OCI-LY3 (cell line): ENCODE data around the gene ABHD15.

ENCODE experiments used
- H2AFZ ChIP-seq: fragments of 200-600, 300-600 bp; shearing (Covaris generic); 2 replicates; pipeline ENCODE4 v1.6.0; 2014; ENCODE audit warnings: antibody characterized with exemption, low read depth, low read length
- H3K27ac ChIP-seq: fragments of 200-600, 300-600 bp; sonication (generic); 2 replicates; pipeline ENCODE4 v1.5.1; 2014; ENCODE audit warnings: mild to moderate bottlenecking, low read length, moderate library complexity, mixed read lengths
- H3K27me3 ChIP-seq: fragments of 200-600, 300-600 bp; sonication (generic); 2 replicates; pipeline ENCODE4 v1.6.1; 2014; ENCODE audit warnings: low read depth, low read length, mixed read lengths
- H3K36me3 ChIP-seq: fragments of 200-600, 300-600 bp; sonication (generic); replicated peaks from 2 replicates; pipeline ENCODE3; 2014; ENCODE audit warnings: low read depth, low read length, mixed read lengths
- H3K4me1 ChIP-seq: fragments of 300-600, 200-600 bp; sonication (generic); 2 replicates; pipeline ENCODE4 v1.6.1; 2014; ENCODE audit warnings: low read length, mixed read lengths
- H3K4me2 ChIP-seq: fragments of 200-600, 300-600 bp; sonication (generic); 2 replicates; pipeline ENCODE4 v1.6.1; 2014; ENCODE audit warnings: low read length, mixed read lengths
- H3K4me3 ChIP-seq: fragments of 300-600, 200-600 bp; sonication (generic); 2 replicates; pipeline ENCODE4 v1.5.1; 2014; ENCODE audit warnings: antibody characterized with exemption, mild to moderate bottlenecking, low read length, moderate library complexity
- H3K79me2 ChIP-seq: fragments of 300-600, 200-600 bp; shearing (Covaris generic); 2 replicates; pipeline ENCODE4 v1.6.1; 2014; ENCODE audit warnings: mild to moderate bottlenecking, low read length, mixed read lengths
- H3K9ac ChIP-seq: fragments of 300-600, 200-600 bp; shearing (Covaris generic); 2 replicates; pipeline ENCODE4 v1.6.0; 2014; ENCODE audit warnings: mild to moderate bottlenecking, low read length, moderate library complexity
- H3K9me3 ChIP-seq: fragments of 200-600, 300-600 bp; shearing (Covaris generic); 2 replicates; pipeline ENCODE4 v1.6.1; 2014; ENCODE audit warnings: low read length, mixed read lengths; ENCODE audit not compliant: insufficient read depth
- H4K20me1 ChIP-seq: fragments of 200-600, 300-600 bp; sonication (generic); 2 replicates; pipeline ENCODE4 v1.6.1; 2016; ENCODE audit warnings: low read length, mixed read lengths; ENCODE audit not compliant: insufficient read depth
- EZH2phosphoT487 ChIP-seq: fragments of 200-600 bp; shearing (Covaris generic); IDR thresholded peaks from 2 replicates; pipeline ENCODE4 v1.6.1; 2018; ENCODE audit warnings: antibody characterized with exemption, mixed run types, low read depth
- TF ChIP-seq, protein P1 (sequence below): fragments of 200-600, 300-600 bp; sonication (generic); IDR thresholded peaks from 2 replicates; pipeline ENCODE4 v1.5.1; 2014; ENCODE audit warnings: antibody characterized with exemption, low read length, low read depth

ABHD15 gene

DNA sequence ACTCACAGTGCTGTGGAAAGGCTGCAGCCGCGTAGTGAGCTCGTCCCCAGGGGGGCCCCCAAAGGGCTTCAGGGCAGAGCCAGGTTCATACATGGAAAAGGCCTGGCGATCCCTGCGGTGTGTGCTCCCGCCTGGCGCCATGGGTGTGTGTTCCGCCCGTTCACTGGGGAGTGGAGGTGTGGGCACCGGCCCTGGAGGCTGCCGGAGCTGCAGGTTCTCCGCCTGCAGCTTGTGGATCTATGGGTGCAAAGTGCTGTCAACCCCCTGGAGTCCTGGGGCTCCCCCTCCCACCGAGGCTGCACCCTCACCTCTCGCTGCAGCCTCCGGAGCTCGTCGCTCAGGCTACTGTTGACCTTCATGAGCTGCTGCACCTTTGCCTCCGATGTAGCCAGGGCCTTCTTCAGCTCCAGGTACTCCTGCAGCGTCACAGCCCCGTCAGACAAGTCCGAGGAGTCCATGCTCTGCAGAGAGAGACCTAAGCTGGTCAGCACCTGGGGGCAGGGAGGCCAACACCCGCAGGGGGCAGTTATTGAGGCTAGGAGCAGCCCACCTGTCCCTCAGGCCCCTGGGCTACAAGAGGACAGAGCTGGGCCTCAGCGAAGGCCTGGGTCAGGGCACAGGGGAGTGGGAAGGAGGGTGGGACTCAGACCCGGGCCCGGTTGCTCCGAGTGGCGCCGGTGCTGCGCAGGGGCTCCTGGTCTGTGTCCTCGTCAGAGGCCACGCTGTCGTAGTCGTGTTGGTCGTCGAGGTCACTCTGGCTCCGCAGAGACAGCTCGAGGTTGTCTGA, 9.6 kb upstream of the ABHD15 start:
- Histone ChIP-seq H3K4me1 (peaks cover 26% of the 10 kb centered on the region), H3K9me3 (no peaks in the 10 kb centered on the region), H3K27ac (no peak overlapping the region), H3K79me2 (no peaks in the 10 kb centered on the region), H3K36me3 (peaks cover 28% of the 10 kb centered on the region), H3K4me3 (no peak overlapping the region), H4K20me1 (no peaks in the 10 kb centered on the region), H2AFZ (no peak overlapping the region), H3K9ac (no peak overlapping the region), H3K4me2 (no peak overlapping the region), H3K27me3 (no peaks in the 10 kb centered on the region)
- TF ChIP-seq EZH2phosphoT487 = no peak
- TF ChIP-seq, protein P1, sequence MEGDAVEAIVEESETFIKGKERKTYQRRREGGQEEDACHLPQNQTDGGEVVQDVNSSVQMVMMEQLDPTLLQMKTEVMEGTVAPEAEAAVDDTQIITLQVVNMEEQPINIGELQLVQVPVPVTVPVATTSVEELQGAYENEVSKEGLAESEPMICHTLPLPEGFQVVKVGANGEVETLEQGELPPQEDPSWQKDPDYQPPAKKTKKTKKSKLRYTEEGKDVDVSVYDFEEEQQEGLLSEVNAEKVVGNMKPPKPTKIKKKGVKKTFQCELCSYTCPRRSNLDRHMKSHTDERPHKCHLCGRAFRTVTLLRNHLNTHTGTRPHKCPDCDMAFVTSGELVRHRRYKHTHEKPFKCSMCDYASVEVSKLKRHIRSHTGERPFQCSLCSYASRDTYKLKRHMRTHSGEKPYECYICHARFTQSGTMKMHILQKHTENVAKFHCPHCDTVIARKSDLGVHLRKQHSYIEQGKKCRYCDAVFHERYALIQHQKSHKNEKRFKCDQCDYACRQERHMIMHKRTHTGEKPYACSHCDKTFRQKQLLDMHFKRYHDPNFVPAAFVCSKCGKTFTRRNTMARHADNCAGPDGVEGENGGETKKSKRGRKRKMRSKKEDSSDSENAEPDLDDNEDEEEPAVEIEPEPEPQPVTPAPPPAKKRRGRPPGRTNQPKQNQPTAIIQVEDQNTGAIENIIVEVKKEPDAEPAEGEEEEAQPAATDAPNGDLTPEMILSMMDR = no peak

DNA sequence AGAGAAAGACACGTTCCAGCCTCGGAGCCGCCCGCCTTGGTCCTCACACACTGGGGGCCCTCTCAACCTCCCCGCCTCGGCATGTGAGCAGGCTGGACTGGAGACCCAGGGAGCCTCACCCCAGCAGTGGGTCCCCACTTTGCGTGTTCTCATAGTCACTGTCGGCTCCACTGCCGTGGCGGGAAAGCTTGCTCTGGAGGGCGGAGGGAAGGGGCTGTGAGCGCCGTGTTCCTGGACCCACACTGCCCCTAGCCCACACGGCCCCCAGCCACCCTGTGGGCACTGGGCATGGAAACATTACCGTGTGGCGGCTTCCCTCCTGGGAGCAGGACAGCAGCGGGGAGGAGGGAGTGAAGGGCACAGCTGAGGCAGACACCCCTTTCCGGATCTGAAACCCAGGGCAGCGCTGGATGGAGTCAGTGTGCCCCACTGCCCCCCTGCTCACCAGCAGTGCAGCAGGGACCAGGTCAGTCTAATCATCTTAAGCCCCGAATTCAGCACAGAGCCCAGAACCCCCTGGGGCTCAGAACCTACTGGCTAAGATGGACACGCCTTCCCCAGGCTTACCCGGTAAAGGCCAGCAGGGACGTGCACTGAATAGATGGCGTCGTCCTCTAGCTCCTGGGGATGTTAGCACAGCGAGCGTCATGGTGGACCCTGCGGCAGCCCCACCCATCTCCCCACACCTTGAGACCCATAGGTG, 8.8 kb upstream of the ABHD15 start:
- no peaks in the 10 kb centered on the region for H3K79me2 ChIP-seq
- no peak for TF ChIP-seq EZH2phosphoT487
- TF ChIP-seq, protein P1 = no peak
- H3K4me1 ChIP-seq = peaks cover 21% of the 10 kb centered on the region
- H3K36me3 ChIP-seq = peaks cover 21% of the 10 kb centered on the region
- H3K4me2 ChIP-seq = no peak overlapping the region
- H4K20me1 ChIP-seq = no peaks in the 10 kb centered on the region
- no peak overlapping the region for H2AFZ ChIP-seq
- H3K9ac ChIP-seq = no peak overlapping the region
- no peak overlapping the region for H3K4me3 ChIP-seq
- no peak overlapping the region for H3K27ac ChIP-seq
- no peaks in the 10 kb centered on the region for H3K27me3 ChIP-seq
- no peaks in the 10 kb centered on the region for H3K9me3 ChIP-seq

DNA sequence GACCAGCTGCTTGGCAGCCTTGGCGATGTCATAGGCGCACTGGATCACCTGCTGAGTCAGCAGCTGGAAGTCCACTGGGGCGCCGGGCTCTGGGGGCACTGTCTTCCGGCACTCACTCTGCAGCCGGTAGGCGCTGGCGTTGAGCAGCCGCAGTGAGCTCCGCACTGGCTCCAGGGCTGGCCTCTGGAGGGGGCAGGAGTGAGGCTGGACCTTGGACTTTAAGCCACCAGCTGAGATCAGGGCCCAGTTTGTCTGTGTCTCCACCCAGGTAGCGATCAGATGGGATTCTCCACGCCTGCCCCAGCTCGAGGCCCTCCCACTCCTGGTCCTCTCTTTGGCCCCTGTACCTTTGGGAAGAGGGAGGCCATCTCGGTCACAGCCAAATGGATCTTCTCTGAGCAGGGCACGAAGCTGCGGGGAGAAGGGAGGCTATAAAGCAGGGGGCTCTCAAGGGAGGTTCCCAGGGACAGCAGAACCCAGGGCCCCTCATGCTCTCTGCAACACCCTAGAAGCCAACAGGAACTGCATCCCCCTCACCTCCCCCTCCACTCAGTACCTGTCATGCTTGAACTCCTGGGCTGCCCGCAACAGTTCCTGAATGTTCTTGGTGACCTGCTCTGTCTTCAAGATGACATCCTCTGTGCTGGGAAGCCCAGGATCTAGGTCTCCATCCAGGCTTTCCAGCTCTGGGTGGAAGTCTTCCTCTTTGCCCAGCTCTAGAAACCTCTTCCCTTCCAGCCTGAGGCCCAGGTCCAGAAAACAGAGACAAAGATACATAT, 8.1 kb upstream of the ABHD15 start:
- Histone ChIP-seq H3K79me2 (no peaks in the 10 kb centered on the region), H3K4me2 (no peak overlapping the region), H3K27me3 (no peaks in the 10 kb centered on the region), H3K4me3 (no peak overlapping the region), H3K4me1 (peaks cover 18% of the 10 kb centered on the region), H3K36me3 (peaks cover 21% of the 10 kb centered on the region), H2AFZ (no peak overlapping the region), H4K20me1 (no peaks in the 10 kb centered on the region), H3K9ac (no peak overlapping the region), H3K9me3 (no peaks in the 10 kb centered on the region), H3K27ac (no peak overlapping the region)
- TF ChIP-seq, protein P1 = no peak
- no peak for TF ChIP-seq EZH2phosphoT487
